H9 (cell line): ENCODE data around the gene MXI1. TPM values are rescaled to one million over a fixed set of nuclear protein-coding genes. Genes with fewer than 3 reads are reported as not detected.

Experiments used
- DNase-seq: peaks from one replicate; pipeline ENCODE4 v3.0.0-alpha.2; 2017
- H2AFZ ChIP-seq: one replicate; pipeline ENCODE4 v1.6.1; 2013; ENCODE audit warnings: mild to moderate bottlenecking, low read length, control low read depth, moderate library complexity
- H2AK5ac ChIP-seq: 2 replicates; pipeline ENCODE4 v1.6.1; 2013; ENCODE audit warnings: low read length, control low read depth, mixed read lengths; ENCODE audit not compliant: insufficient read length
- H2BK120ac ChIP-seq: one replicate; pipeline ENCODE4 v1.6.1; 2013; ENCODE audit warnings: low read depth, mild to moderate bottlenecking, low read length, control low read depth, inconsistent platforms; ENCODE audit not compliant: poor library complexity, severe bottlenecking
- H2BK12ac ChIP-seq: 2 replicates; pipeline ENCODE4 v1.6.1; 2013; ENCODE audit warnings: low read length, control low read depth, mixed read lengths, low read depth; ENCODE audit not compliant: insufficient read length
- H2BK15ac ChIP-seq: 2 replicates; pipeline ENCODE4 v1.6.1; 2013; ENCODE audit warnings: low read depth, low read length, control low read depth
- H2BK20ac ChIP-seq: one replicate; pipeline ENCODE4 v1.6.1; 2013; ENCODE audit warnings: low read depth, mild to moderate bottlenecking, low read length, control low read depth, inconsistent platforms; ENCODE audit not compliant: poor library complexity, severe bottlenecking
- H2BK5ac ChIP-seq: 2 replicates; pipeline ENCODE4 v1.6.1; 2013; ENCODE audit warnings: low read length, control low read depth, mixed read lengths; ENCODE audit not compliant: insufficient read length
- H3K14ac ChIP-seq: 2 replicates; pipeline ENCODE4 v1.6.1; 2013; ENCODE audit warnings: low read length, control low read depth; ENCODE audit not compliant: insufficient read depth
- H3K18ac ChIP-seq: 2 replicates; pipeline ENCODE4 v1.6.1; 2013; ENCODE audit warnings: low read depth, mild to moderate bottlenecking, mixed read lengths, low read length, control low read depth; ENCODE audit not compliant: insufficient read length
- H3K23ac ChIP-seq: 2 replicates; pipeline ENCODE4 v1.6.1; 2013; ENCODE audit warnings: low read length, control low read depth, mixed read lengths, low read depth; ENCODE audit not compliant: insufficient read length
- H3K23me2 ChIP-seq: 2 replicates; pipeline ENCODE4 v1.6.1; 2013; ENCODE audit warnings: low read depth, mild to moderate bottlenecking, mixed read lengths, low read length, control low read depth; ENCODE audit not compliant: insufficient read length, poor library complexity, severe bottlenecking
- H3K27ac ChIP-seq: 2 replicates; pipeline ENCODE4 v1.5.1; 2013; ENCODE audit warnings: low read length, control low read depth, mixed read lengths, low read depth; ENCODE audit not compliant: insufficient read length
- H3K27me3 ChIP-seq: 2 replicates; pipeline ENCODE4 v1.6.1; 2013; ENCODE audit warnings: low read length, control low read depth, inconsistent platforms; ENCODE audit not compliant: insufficient read depth
- H3K4ac ChIP-seq: 2 replicates; pipeline ENCODE4 v1.6.1; 2013; ENCODE audit warnings: low read depth, mild to moderate bottlenecking, control low read depth, inconsistent platforms, low read length, moderate library complexity
- H3K4me1 ChIP-seq: 2 replicates; pipeline ENCODE4 v1.6.1; 2013; ENCODE audit warnings: low read length, control low read depth, inconsistent platforms; ENCODE audit not compliant: insufficient read depth
- H3K4me2 ChIP-seq: 2 replicates; pipeline ENCODE4 v1.6.1; 2013; ENCODE audit warnings: low read length, control low read depth, mixed read lengths; ENCODE audit not compliant: insufficient read length, insufficient read depth
- H3K56ac ChIP-seq: 2 replicates; pipeline ENCODE4 v1.6.1; 2013; ENCODE audit warnings: low read depth, mild to moderate bottlenecking, mixed read lengths, low read length, control low read depth; ENCODE audit not compliant: insufficient read length
- H3K79me1 ChIP-seq: 2 replicates; pipeline ENCODE4 v1.6.1; 2013; ENCODE audit warnings: low read depth, mild to moderate bottlenecking, moderate library complexity, low read length, control low read depth, inconsistent platforms; ENCODE audit not compliant: insufficient read depth, poor library complexity, severe bottlenecking
- H3K79me2 ChIP-seq: 2 replicates; pipeline ENCODE4 v1.6.1; 2013; ENCODE audit warnings: low read length, control low read depth, inconsistent platforms; ENCODE audit not compliant: insufficient read depth
- H3K9ac ChIP-seq: 2 replicates; pipeline ENCODE4 v1.6.1; 2013; ENCODE audit warnings: low read length, control low read depth, mixed read lengths; ENCODE audit not compliant: insufficient read length; ENCODE audit errors: extremely low read depth
- H3K9me3 ChIP-seq: one replicate; pipeline ENCODE4 v1.6.1; 2013; ENCODE audit warnings: low read depth, low read length, inconsistent platforms; ENCODE audit not compliant: control insufficient read depth
- H3T11ph ChIP-seq: one replicate; pipeline ENCODE4 v1.6.1; 2013; ENCODE audit warnings: mild to moderate bottlenecking, low read length, control low read depth, inconsistent platforms
- H4K20me1 ChIP-seq: one replicate; pipeline ENCODE4 v1.6.1; 2013; ENCODE audit not compliant: control insufficient read depth, insufficient read length, insufficient read depth
- H4K5ac ChIP-seq: 2 replicates; pipeline ENCODE4 v1.6.1; 2013; ENCODE audit warnings: low read depth, mild to moderate bottlenecking, mixed read lengths, low read length, control low read depth; ENCODE audit not compliant: insufficient read length
- H4K8ac ChIP-seq: replicated peaks from 2 replicates; pipeline ENCODE4 v1.6.1; 2013; ENCODE audit warnings: low read length, control low read depth, mixed read lengths, low read depth; ENCODE audit not compliant: insufficient read length
- H4K91ac ChIP-seq: 2 replicates; pipeline ENCODE4 v1.6.1; 2013; ENCODE audit warnings: low read depth, mild to moderate bottlenecking, moderate library complexity, mixed read lengths, low read length, control low read depth; ENCODE audit not compliant: insufficient read length
- H3K27ac Mint-ChIP-seq, 3 experiments: 2 replicates in 2 of 3; 3 replicates in 1 of 3; pipeline ENCODE4 v1.8.0; 2020 to 2021; ENCODE audit warnings: mixed read lengths in 3 of 3, mild to moderate bottlenecking in 1 of 3, moderate library complexity in 1 of 3
- H3K27me3 Mint-ChIP-seq: 2 replicates; pipeline ENCODE4 v1.8.0; 2021; ENCODE audit warnings: low read depth, mild to moderate bottlenecking, moderate library complexity, mixed read lengths
- H3K36me3 Mint-ChIP-seq, 3 experiments: 2 replicates in 2 of 3; 3 replicates in 1 of 3; pipeline ENCODE4 v1.8.0; 2020 to 2021; ENCODE audit warnings: low read depth in 3 of 3, mixed read lengths in 3 of 3; ENCODE audit not compliant: insufficient read depth in 1 of 3
- H3K4me1 Mint-ChIP-seq, 2 experiments: 2 replicates each; pipeline ENCODE4 v1.8.0; 2020; ENCODE audit warnings: mixed read lengths in 2 of 2
- H3K4me3 Mint-ChIP-seq, 2 experiments: 2 replicates in 1 of 2; 3 replicates in 1 of 2; pipeline ENCODE4 v1.8.0; 2020 to 2021; ENCODE audit warnings: mild to moderate bottlenecking in 2 of 2, mixed read lengths in 2 of 2, moderate library complexity in 1 of 2
- H3K9me3 Mint-ChIP-seq, 2 experiments: 2 replicates in 1 of 2; 3 replicates in 1 of 2; pipeline ENCODE4 v1.8.0; 2020; ENCODE audit warnings: mild to moderate bottlenecking in 2 of 2, mixed read lengths in 2 of 2, moderate library complexity in 1 of 2
- total RNA-seq: library from RNA; stranded (reverse); gene quantifications from 2 replicates; pipeline ENCODE4 v1.2.1, GENCODE V29; 2021
- TF ChIP-seq, protein P1 (sequence below): fragments of 200-600 bp; sonication (generic); conservative IDR thresholded peaks from 3 replicates; pipeline ENCODE4 v1.8.0; 2021; ENCODE audit warnings: antibody characterized with exemption, mild to moderate bottlenecking

The MXI1 gene
- total RNA-seq, 1 experiment from 2014 or later: 5.6 TPM

DNA sequence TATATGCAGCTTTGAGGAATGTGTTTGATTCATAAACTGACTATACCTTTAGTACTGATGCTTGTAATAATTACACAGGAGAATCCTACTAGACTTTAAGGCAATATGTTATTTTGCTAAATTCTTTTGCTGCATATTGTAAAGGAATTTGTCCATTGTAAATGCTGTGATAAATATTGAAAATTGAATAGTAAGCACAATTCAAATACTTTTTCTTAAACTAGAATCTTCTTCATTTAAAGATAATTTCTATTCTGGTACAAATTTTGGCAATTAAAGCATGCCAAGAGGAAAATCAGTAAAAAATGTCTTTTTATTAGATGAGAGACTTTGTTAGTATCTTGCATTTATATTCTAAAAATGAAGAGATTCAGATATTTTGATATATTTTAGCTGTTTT is 51.9 kb downstream of the MXI1 start:
- Histone ChIP-seq H4K8ac (no peak overlapping the region), H3K79me1 (no peaks in the 10 kb centered on the region), H2BK15ac (no peak overlapping the region), H3K23ac (no peak overlapping the region), H3K79me2 (no peaks in the 10 kb centered on the region), H3K4me1 (no peaks in the 10 kb centered on the region), H3T11ph (no peak overlapping the region), H3K9ac (no peak overlapping the region), H2BK5ac (no peak overlapping the region), H2BK12ac (no peak overlapping the region), H3K4me2 (no peak overlapping the region), H3K4ac (no peak overlapping the region), H3K14ac (no peak overlapping the region), H2BK20ac (no peak overlapping the region), H2AFZ (no peak overlapping the region), H4K20me1 (no peaks in the 10 kb centered on the region), H3K23me2 (no peaks in the 10 kb centered on the region), H3K9me3 (no peaks in the 10 kb centered on the region), H2AK5ac (no peak overlapping the region), H3K18ac (no peak overlapping the region), H4K91ac (no peak overlapping the region), H3K27me3 (no peaks in the 10 kb centered on the region), H2BK120ac (no peak overlapping the region), H4K5ac (no peak overlapping the region), H3K56ac (no peak overlapping the region), H3K27ac (no peak overlapping the region)
- H3K4me1 Mint-ChIP-seq: no peaks in the 10 kb centered on the region
- no peaks in the 10 kb centered on the region for H3K27me3 Mint-ChIP-seq
- peaks cover 7 to 9% (median 7%) of the 10 kb centered on the region in 3 experiments; a peak in 6 of 7 replicates for H3K36me3 Mint-ChIP-seq
- H3K4me3 Mint-ChIP-seq: no peak overlapping the region
- TF ChIP-seq, protein P1, sequence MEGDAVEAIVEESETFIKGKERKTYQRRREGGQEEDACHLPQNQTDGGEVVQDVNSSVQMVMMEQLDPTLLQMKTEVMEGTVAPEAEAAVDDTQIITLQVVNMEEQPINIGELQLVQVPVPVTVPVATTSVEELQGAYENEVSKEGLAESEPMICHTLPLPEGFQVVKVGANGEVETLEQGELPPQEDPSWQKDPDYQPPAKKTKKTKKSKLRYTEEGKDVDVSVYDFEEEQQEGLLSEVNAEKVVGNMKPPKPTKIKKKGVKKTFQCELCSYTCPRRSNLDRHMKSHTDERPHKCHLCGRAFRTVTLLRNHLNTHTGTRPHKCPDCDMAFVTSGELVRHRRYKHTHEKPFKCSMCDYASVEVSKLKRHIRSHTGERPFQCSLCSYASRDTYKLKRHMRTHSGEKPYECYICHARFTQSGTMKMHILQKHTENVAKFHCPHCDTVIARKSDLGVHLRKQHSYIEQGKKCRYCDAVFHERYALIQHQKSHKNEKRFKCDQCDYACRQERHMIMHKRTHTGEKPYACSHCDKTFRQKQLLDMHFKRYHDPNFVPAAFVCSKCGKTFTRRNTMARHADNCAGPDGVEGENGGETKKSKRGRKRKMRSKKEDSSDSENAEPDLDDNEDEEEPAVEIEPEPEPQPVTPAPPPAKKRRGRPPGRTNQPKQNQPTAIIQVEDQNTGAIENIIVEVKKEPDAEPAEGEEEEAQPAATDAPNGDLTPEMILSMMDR: no peak
- DNase-seq: no peak
- H3K9me3 Mint-ChIP-seq: peaks cover 4 to 7% of the 10 kb centered on the region in 2 experiments; a peak in 3 of 5 replicates
- no peak overlapping the region for H3K27ac Mint-ChIP-seq
